Smooth muscle cell of bladder (primary cell): ENCODE results near the gene CCR6. TPM values are rescaled to one million over a fixed set of nuclear protein-coding genes. Genes with fewer than 3 reads are reported as not detected.

Experiments used
- total RNA-seq: library from RNA; depleted of rRNA; stranded (reverse); fragments of >200 nt; gene quantifications from 2 replicates; pipeline ENCODE4 v1.2.3, GENCODE V29; 2014

CCR6 gene
- not detected in 2 replicates for total RNA-seq

DNA sequence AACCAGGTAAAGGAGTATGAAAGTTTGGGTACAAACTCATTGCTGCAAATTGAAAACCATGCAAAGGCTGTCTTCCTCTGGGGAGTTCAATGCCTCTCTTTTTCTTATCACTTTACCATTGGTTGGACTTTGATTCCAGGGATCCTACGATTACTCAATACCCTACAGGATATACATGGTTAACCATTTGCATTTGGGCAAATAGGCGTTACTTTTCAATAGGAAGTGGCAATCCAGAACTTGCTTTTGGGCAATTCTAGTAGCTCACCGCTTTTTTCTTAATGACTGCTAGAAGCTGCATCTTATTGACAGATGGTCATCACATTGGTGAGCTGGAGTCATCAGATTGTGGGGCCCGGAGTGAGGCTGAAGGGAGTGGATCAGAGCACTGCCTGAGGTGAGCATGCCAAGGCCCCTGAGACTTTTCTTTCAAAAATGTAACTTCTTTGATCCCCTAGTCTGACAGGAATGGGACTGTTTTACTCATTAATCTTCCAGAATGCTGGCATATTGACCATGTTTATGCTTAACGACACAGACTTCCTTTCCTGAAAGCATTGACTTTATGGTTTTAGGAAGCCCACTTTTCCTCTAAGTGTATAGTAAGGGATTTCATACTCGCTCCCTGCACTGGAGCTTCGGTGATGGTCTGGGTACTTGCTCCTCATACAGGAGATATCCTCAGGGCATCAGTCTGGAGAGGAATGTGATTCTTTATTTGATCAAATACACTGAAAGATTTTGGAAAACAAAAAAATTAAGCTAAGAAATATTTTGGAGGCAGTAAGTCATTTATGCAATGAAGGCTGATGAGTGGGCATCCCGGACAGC, at the start of gene CCR6:
CCR6 (plus strand) TSS at position 270 of the 831 bp plus-strand sequence. CDS start 13,039 bp downstream, outside the sequence.

DNA sequence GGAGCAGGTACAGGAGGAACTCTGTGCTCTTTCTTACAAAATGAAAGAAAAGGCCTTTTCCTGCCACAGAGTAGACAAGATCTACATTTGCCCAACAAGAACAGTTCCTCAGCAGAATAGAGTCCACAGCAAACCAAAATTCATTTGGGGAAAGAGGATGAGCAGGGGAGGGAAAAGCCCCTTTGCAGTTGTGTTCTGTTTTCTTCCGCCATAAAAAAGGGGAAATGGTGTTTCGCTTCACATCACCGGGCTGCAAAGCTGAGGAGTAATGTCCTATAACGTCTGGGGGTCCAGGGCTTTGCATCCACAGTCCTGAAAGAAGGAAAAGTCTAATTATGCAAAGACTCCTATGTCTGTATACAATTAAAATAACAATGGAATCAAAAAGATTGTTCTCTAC, 35.0 kb downstream of the CCR6 start, which contains the start of gene GPR31:
GPR31 (minus strand) TSS at position 118 of the 400 bp plus-strand sequence. CDS start 149 bp downstream, outside the sequence.

Other genes starting within 250 kb of the CCR6 start
- 28.3 and 45.4 TPM in 2 replicates for gene RNASET2, start 166.5 kb upstream of the CCR6 start, total RNA-seq
- 15.1 and 23.1 TPM in 2 replicates for gene CEP43, start 123.7 kb upstream of the CCR6 start, total RNA-seq
- gene GPR31, start 34.9 kb downstream of the CCR6 start, total RNA-seq = not detected in 2 replicates
- not detected in 2 replicates for gene UNC93A, start 168.2 kb downstream of the CCR6 start, total RNA-seq
- gene TTLL2, start 202.0 kb downstream of the CCR6 start, total RNA-seq = under 0.01 TPM in 1 of 2 replicates, not detected in the other